Neural cell (in vitro differentiated cells): ENCODE measurements around the gene WDR87. TPM values are rescaled to one million over a fixed set of nuclear protein-coding genes. Genes with fewer than 3 reads are reported as not detected.

ENCODE experiments used
- H2AFZ ChIP-seq: fragments of 200-600, 300-800 bp; sonication (generic), shearing (Covaris generic); 2 replicates; pipeline ENCODE4 v1.6.0; 2014; ENCODE audit warnings: low read depth, mild to moderate bottlenecking, antibody characterized with exemption, low read length, moderate library complexity
- H3F3A ChIP-seq: fragments of 200-600 bp; shearing (Covaris generic); 2 replicates; pipeline ENCODE4 v1.6.1; 2016; ENCODE audit warnings: mild to moderate bottlenecking, moderate library complexity, mixed read lengths, antibody characterized with exemption, low read length; ENCODE audit not compliant: insufficient read depth, poor library complexity, severe bottlenecking
- H3K27ac ChIP-seq: fragments of 200-600, 300-800 bp; sonication (generic), shearing (Covaris generic); 2 replicates; pipeline ENCODE4 v1.5.1; 2014; ENCODE audit warnings: mild to moderate bottlenecking, low read length, moderate library complexity
- H3K27me3 ChIP-seq: fragments of 300-800, 200-600 bp; sonication (generic), shearing (Covaris generic); 2 replicates; pipeline ENCODE4 v1.6.0; 2014; ENCODE audit warnings: mild to moderate bottlenecking, low read depth, low read length, moderate library complexity; ENCODE audit not compliant: insufficient read depth
- H3K36me3 ChIP-seq: fragments of 300-800, 200-600 bp; sonication (generic), shearing (Covaris generic); 2 replicates; pipeline ENCODE4 v1.5.1; 2014; ENCODE audit warnings: mild to moderate bottlenecking, antibody characterized with exemption, low read length, moderate library complexity; ENCODE audit not compliant: insufficient read depth
- H3K4me2 ChIP-seq: fragments of 300-800, 200-600 bp; sonication (generic), shearing (Covaris generic); 2 replicates; pipeline ENCODE4 v1.6.0; 2014; ENCODE audit warnings: mild to moderate bottlenecking, low read length
- H3K4me3 ChIP-seq: fragments of 300-800, 200-600 bp; sonication (generic), shearing (Covaris generic); 2 replicates; pipeline ENCODE4 v1.5.1; 2014; ENCODE audit warnings: mild to moderate bottlenecking, low read length, moderate library complexity
- H3K79me2 ChIP-seq: fragments of 200-600 bp; shearing (Covaris generic); replicated peaks from 2 replicates; pipeline ENCODE4 v1.6.0; 2014; ENCODE audit warnings: mild to moderate bottlenecking, low read length, moderate library complexity; ENCODE audit not compliant: insufficient read depth
- H3K9ac ChIP-seq: fragments of 300-800, 200-600 bp; sonication (generic), shearing (Covaris generic); 2 replicates; pipeline ENCODE4 v1.6.1; 2016; ENCODE audit warnings: mild to moderate bottlenecking, low read length, mixed read lengths
- H3K9me2 ChIP-seq: fragments of 200-600 bp; shearing (Covaris generic); 2 replicates; pipeline ENCODE4 v1.6.1; 2016; ENCODE audit warnings: mild to moderate bottlenecking, low read length, mixed read lengths; ENCODE audit not compliant: insufficient read depth
- H3K9me3 ChIP-seq: fragments of 200-600, 300-800 bp; sonication (generic), shearing (Covaris generic); 2 replicates; pipeline ENCODE4 v1.6.1; 2016; ENCODE audit warnings: mild to moderate bottlenecking, mixed run types, low read length, moderate library complexity, mixed read lengths
- H4K20me1 ChIP-seq: fragments of 200-600 bp; shearing (Covaris generic); 2 replicates; pipeline ENCODE4 v1.6.1; 2016; ENCODE audit warnings: mild to moderate bottlenecking, mixed run types; ENCODE audit not compliant: insufficient read depth
- CTCF ChIP-seq: fragments of 450-650 bp; IDR thresholded peaks from 2 replicates; pipeline ENCODE4 v1.5.1; 2014; ENCODE audit warnings: antibody characterized with exemption, mild to moderate bottlenecking, moderate library complexity; ENCODE audit not compliant: poor library complexity, severe bottlenecking
- EP300 ChIP-seq: fragments of 450-650 bp; conservative IDR thresholded peaks from 2 replicates; pipeline ENCODE4 v1.6.1; 2014; ENCODE audit warnings: antibody characterized with exemption, mild to moderate bottlenecking, moderate library complexity; ENCODE audit not compliant: poor library complexity, severe bottlenecking
- EZH2 ChIP-seq: fragments of 200-600, 300-800 bp; shearing (Covaris generic), sonication (generic); IDR thresholded peaks from 2 replicates; pipeline ENCODE4 v1.6.1; 2014; ENCODE audit warnings: antibody characterized with exemption, low read length, borderline replicate concordance, mild to moderate bottlenecking; ENCODE audit not compliant: insufficient read depth, poor library complexity, severe bottlenecking
- MXI1 ChIP-seq: fragments of 450-650 bp; conservative IDR thresholded peaks from 2 replicates; pipeline ENCODE4 v1.6.1; 2014; ENCODE audit warnings: antibody characterized with exemption, mild to moderate bottlenecking; ENCODE audit not compliant: poor library complexity, severe bottlenecking
- POLR2AphosphoS5 ChIP-seq: IDR thresholded peaks from 2 replicates; pipeline ENCODE4 v1.6.1; 2012
- RAD21 ChIP-seq: fragments of 450-650 bp; conservative IDR thresholded peaks from 2 replicates; pipeline ENCODE4 v1.6.1; 2014; ENCODE audit warnings: antibody characterized with exemption, mild to moderate bottlenecking, moderate library complexity
- REST ChIP-seq: IDR thresholded peaks from 2 replicates; pipeline ENCODE4 v1.6.1; 2012; ENCODE audit warnings: borderline replicate concordance
- SMC3 ChIP-seq: fragments of 450-650 bp; conservative IDR thresholded peaks from 2 replicates; pipeline ENCODE4 v1.6.1; 2014; ENCODE audit warnings: antibody characterized with exemption, mild to moderate bottlenecking, moderate library complexity; ENCODE audit not compliant: poor library complexity
- TAF1 ChIP-seq: IDR thresholded peaks from 2 replicates; pipeline ENCODE4 v1.6.1; 2012; ENCODE audit warnings: low read depth
- polyA minus RNA-seq: library from RNA; depleted of rRNA, polyadenylated mRNA; stranded (reverse); fragments of >200 nt; gene quantifications from 2 replicates; pipeline ENCODE4 v1.2.3, GENCODE V29; 2014
- polyA plus RNA-seq: library from polyadenylated mRNA; depleted of rRNA; stranded (reverse); fragments of >200 nt; gene quantifications from 2 replicates; pipeline ENCODE4 v1.2.3, GENCODE V29; 2014

The WDR87 gene
- polyA plus RNA-seq (not detected in 2 replicates), polyA minus RNA-seq (not detected in 2 replicates)

GRCh38 chr19:37905946-37906868, at the start of gene WDR87:
WDR87 (minus strand) TSS chr19:37906594; CDS start chr19:37898239, 8,355 bp downstream.
- Histone ChIP-seq H3K4me3 (peak within 1 kb of the TSS; percentile 92), H3K9me2 (no peaks in the 10 kb centered on the region), H4K20me1 (no peaks in the 10 kb centered on the region), H2AFZ (peak within 1 kb of the TSS; percentile 80), H3K27ac (peak within 1 kb of the TSS; percentile 97), H3K36me3 (no peaks in the 10 kb centered on the region), H3K27me3 (no peaks in the 10 kb centered on the region), H3F3A (no peaks in the 10 kb centered on the region), H3K79me2 (peaks cover 12% of the 10 kb centered on the region), H3K9me3 (no peaks in the 10 kb centered on the region), H3K4me2 (peak within 1 kb of the TSS; percentile 71), H3K9ac (peak within 1 kb of the TSS; percentile 94)
- TF ChIP-seq SMC3 (peak; percentile 10), MXI1 (no peak), TAF1 (no peak), EP300 (peak; percentile 65), REST (no peak), EZH2 (no peak), POLR2AphosphoS5 (no peak), CTCF (no peak), RAD21 (no peak)

- Histone ChIP-seq H3K79me2 (no peaks in the 10 kb centered on the region), H3K4me2 (no peak overlapping the region), H3K4me3 (no peak overlapping the region), H3K9me3 (peaks cover 6% of the 10 kb centered on the region), H3K9me2 (no peaks in the 10 kb centered on the region), H4K20me1 (no peaks in the 10 kb centered on the region), H2AFZ (no peak overlapping the region), H3K27ac (no peak overlapping the region), H3K27me3 (no peaks in the 10 kb centered on the region), H3K9ac (no peak overlapping the region), H3K36me3 (no peaks in the 10 kb centered on the region), H3F3A (no peaks in the 10 kb centered on the region)
- TF ChIP-seq SMC3 (no peak), POLR2AphosphoS5 (no peak), EP300 (no peak), TAF1 (no peak), REST (no peak), RAD21 (no peak), CTCF (no peak), MXI1 (no peak), EZH2 (no peak)
Observed at GRCh38 chr19:37955986-37956385, 49.6 kb upstream of the WDR87 start.
